ENCODE measurements around the gene RNGTT. TPM values are rescaled to one million over a fixed set of nuclear protein-coding genes. Genes with fewer than 3 reads are reported as not detected.

RNGTT gene
- total RNA-seq, 1 experiment from 2014 or later, result 19.4 TPM

GRCh38 chr6:88884361-88884760 lies 79.1 kb downstream of the RNGTT start:
- TF ChIP-seq, protein P1, sequence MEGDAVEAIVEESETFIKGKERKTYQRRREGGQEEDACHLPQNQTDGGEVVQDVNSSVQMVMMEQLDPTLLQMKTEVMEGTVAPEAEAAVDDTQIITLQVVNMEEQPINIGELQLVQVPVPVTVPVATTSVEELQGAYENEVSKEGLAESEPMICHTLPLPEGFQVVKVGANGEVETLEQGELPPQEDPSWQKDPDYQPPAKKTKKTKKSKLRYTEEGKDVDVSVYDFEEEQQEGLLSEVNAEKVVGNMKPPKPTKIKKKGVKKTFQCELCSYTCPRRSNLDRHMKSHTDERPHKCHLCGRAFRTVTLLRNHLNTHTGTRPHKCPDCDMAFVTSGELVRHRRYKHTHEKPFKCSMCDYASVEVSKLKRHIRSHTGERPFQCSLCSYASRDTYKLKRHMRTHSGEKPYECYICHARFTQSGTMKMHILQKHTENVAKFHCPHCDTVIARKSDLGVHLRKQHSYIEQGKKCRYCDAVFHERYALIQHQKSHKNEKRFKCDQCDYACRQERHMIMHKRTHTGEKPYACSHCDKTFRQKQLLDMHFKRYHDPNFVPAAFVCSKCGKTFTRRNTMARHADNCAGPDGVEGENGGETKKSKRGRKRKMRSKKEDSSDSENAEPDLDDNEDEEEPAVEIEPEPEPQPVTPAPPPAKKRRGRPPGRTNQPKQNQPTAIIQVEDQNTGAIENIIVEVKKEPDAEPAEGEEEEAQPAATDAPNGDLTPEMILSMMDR (IDR thresholded peaks at IDR 0.05; ENCODE audit: unreplicated experiment), result no peak
- peaks cover 9% of the 10 kb centered on the region for H3K9me3 Mint-ChIP-seq (ENCODE audit: low read depth, unreplicated experiment)
- BruUV-seq (replicated peaks), result no TSS peak
- CTCF ChIA-PET, result no interaction called here
- intact Hi-C loops (cut with micrococcal nuclease; ENCODE audit: unreplicated experiment), result no loop called here
- no peak overlapping the region for H3K27ac Mint-ChIP-seq (ENCODE audit: unreplicated experiment)
- no peak overlapping the region for H3K4me3 Mint-ChIP-seq (ENCODE audit: low read depth, unreplicated experiment)
- H3K27me3 Mint-ChIP-seq (ENCODE audit: unreplicated experiment), result no peaks in the 10 kb centered on the region
- peaks cover 10% of the 10 kb centered on the region for H3K4me1 Mint-ChIP-seq (ENCODE audit: low read depth, unreplicated experiment)
- no peak for DNase-seq
- H3K36me3 Mint-ChIP-seq (ENCODE audit: insufficient read depth, unreplicated experiment), result no peaks in the 10 kb centered on the region

- Mint-ChIP-seq H3K4me3 (ENCODE audit: low read depth, unreplicated experiment) (no peak overlapping the region), H3K27me3 (ENCODE audit: unreplicated experiment) (no peaks in the 10 kb centered on the region), H3K27ac (ENCODE audit: unreplicated experiment) (no peak overlapping the region), H3K36me3 (ENCODE audit: insufficient read depth, unreplicated experiment) (no peaks in the 10 kb centered on the region), H3K4me1 (ENCODE audit: low read depth, unreplicated experiment) (peaks cover 10% of the 10 kb centered on the region), H3K9me3 (ENCODE audit: low read depth, unreplicated experiment) (peaks cover 9% of the 10 kb centered on the region)
- BruUV-seq (replicated peaks), result no TSS peak
- CTCF ChIA-PET, result no interaction called here
- no peak for DNase-seq
- intact Hi-C loops (cut with micrococcal nuclease; ENCODE audit: unreplicated experiment), result no loop called here
- TF ChIP-seq, protein P1 (IDR thresholded peaks at IDR 0.05; ENCODE audit: unreplicated experiment), result no peak
These were observed 80.9 kb downstream of the RNGTT start for GRCh38 chr6:88882536-88882935.

- peaks cover 9% of the 10 kb centered on the region for H3K9me3 Mint-ChIP-seq (ENCODE audit: low read depth, unreplicated experiment)
- H3K4me3 Mint-ChIP-seq (ENCODE audit: low read depth, unreplicated experiment), result no peak overlapping the region
- H3K4me1 Mint-ChIP-seq (ENCODE audit: low read depth, unreplicated experiment), result peaks cover 10% of the 10 kb centered on the region
- intact Hi-C loops (cut with micrococcal nuclease; ENCODE audit: unreplicated experiment), result no loop called here
- BruUV-seq (replicated peaks), result no TSS peak
- H3K27me3 Mint-ChIP-seq (ENCODE audit: unreplicated experiment), result no peaks in the 10 kb centered on the region
- no peak for DNase-seq
- CTCF ChIA-PET, result no interaction called here
- H3K27ac Mint-ChIP-seq (ENCODE audit: unreplicated experiment), result no peak overlapping the region
- TF ChIP-seq, protein P1 (IDR thresholded peaks at IDR 0.05; ENCODE audit: unreplicated experiment), result no peak
- H3K36me3 Mint-ChIP-seq (ENCODE audit: insufficient read depth, unreplicated experiment), result no peaks in the 10 kb centered on the region
These were observed 82.0 kb downstream of the RNGTT start for GRCh38 chr6:88881451-88881850.

GRCh38 chr6:88880021-88880420 lies 83.4 kb downstream of the RNGTT start:
- BruUV-seq (replicated peaks), result no TSS peak
- TF ChIP-seq, protein P1 (IDR thresholded peaks at IDR 0.05; ENCODE audit: unreplicated experiment), result no peak
- H3K36me3 Mint-ChIP-seq (ENCODE audit: insufficient read depth, unreplicated experiment), result no peaks in the 10 kb centered on the region
- H3K4me1 Mint-ChIP-seq (ENCODE audit: low read depth, unreplicated experiment), result peaks cover 10% of the 10 kb centered on the region
- no peak overlapping the region for H3K4me3 Mint-ChIP-seq (ENCODE audit: low read depth, unreplicated experiment)
- no peak for DNase-seq
- H3K27me3 Mint-ChIP-seq (ENCODE audit: unreplicated experiment), result no peaks in the 10 kb centered on the region
- intact Hi-C loops (cut with micrococcal nuclease; ENCODE audit: unreplicated experiment), result no loop called here
- CTCF ChIA-PET, result no interaction called here
- no peak overlapping the region for H3K27ac Mint-ChIP-seq (ENCODE audit: unreplicated experiment)
- peaks cover 6% of the 10 kb centered on the region for H3K9me3 Mint-ChIP-seq (ENCODE audit: low read depth, unreplicated experiment)
